Neural cell (in vitro differentiated cells): ENCODE results near the gene SLC7A1. TPM values are rescaled to one million over a fixed set of nuclear protein-coding genes. Genes with fewer than 3 reads are reported as not detected.

ENCODE experiments used
- H2AFZ ChIP-seq: fragments of 200-600, 300-800 bp; sonication (generic), shearing (Covaris generic); 2 replicates; pipeline ENCODE4 v1.6.0; 2014; ENCODE audit warnings: low read depth, mild to moderate bottlenecking, antibody characterized with exemption, low read length, moderate library complexity
- H3F3A ChIP-seq: fragments of 200-600 bp; shearing (Covaris generic); 2 replicates; pipeline ENCODE4 v1.6.1; 2016; ENCODE audit warnings: mild to moderate bottlenecking, moderate library complexity, mixed read lengths, antibody characterized with exemption, low read length; ENCODE audit not compliant: insufficient read depth, poor library complexity, severe bottlenecking
- H3K27ac ChIP-seq: fragments of 200-600, 300-800 bp; sonication (generic), shearing (Covaris generic); 2 replicates; pipeline ENCODE4 v1.5.1; 2014; ENCODE audit warnings: mild to moderate bottlenecking, low read length, moderate library complexity
- H3K27me3 ChIP-seq: fragments of 300-800, 200-600 bp; sonication (generic), shearing (Covaris generic); 2 replicates; pipeline ENCODE4 v1.6.0; 2014; ENCODE audit warnings: mild to moderate bottlenecking, low read depth, low read length, moderate library complexity; ENCODE audit not compliant: insufficient read depth
- H3K36me3 ChIP-seq: fragments of 300-800, 200-600 bp; sonication (generic), shearing (Covaris generic); 2 replicates; pipeline ENCODE4 v1.5.1; 2014; ENCODE audit warnings: mild to moderate bottlenecking, antibody characterized with exemption, low read length, moderate library complexity; ENCODE audit not compliant: insufficient read depth
- H3K4me2 ChIP-seq: fragments of 300-800, 200-600 bp; sonication (generic), shearing (Covaris generic); 2 replicates; pipeline ENCODE4 v1.6.0; 2014; ENCODE audit warnings: mild to moderate bottlenecking, low read length
- H3K4me3 ChIP-seq: fragments of 300-800, 200-600 bp; sonication (generic), shearing (Covaris generic); 2 replicates; pipeline ENCODE4 v1.5.1; 2014; ENCODE audit warnings: mild to moderate bottlenecking, low read length, moderate library complexity
- H3K79me2 ChIP-seq: fragments of 200-600 bp; shearing (Covaris generic); replicated peaks from 2 replicates; pipeline ENCODE4 v1.6.0; 2014; ENCODE audit warnings: mild to moderate bottlenecking, low read length, moderate library complexity; ENCODE audit not compliant: insufficient read depth
- H3K9ac ChIP-seq: fragments of 300-800, 200-600 bp; sonication (generic), shearing (Covaris generic); 2 replicates; pipeline ENCODE4 v1.6.1; 2016; ENCODE audit warnings: mild to moderate bottlenecking, low read length, mixed read lengths
- H3K9me2 ChIP-seq: fragments of 200-600 bp; shearing (Covaris generic); 2 replicates; pipeline ENCODE4 v1.6.1; 2016; ENCODE audit warnings: mild to moderate bottlenecking, low read length, mixed read lengths; ENCODE audit not compliant: insufficient read depth
- H3K9me3 ChIP-seq: fragments of 200-600, 300-800 bp; sonication (generic), shearing (Covaris generic); 2 replicates; pipeline ENCODE4 v1.6.1; 2016; ENCODE audit warnings: mild to moderate bottlenecking, mixed run types, low read length, moderate library complexity, mixed read lengths
- H4K20me1 ChIP-seq: fragments of 200-600 bp; shearing (Covaris generic); 2 replicates; pipeline ENCODE4 v1.6.1; 2016; ENCODE audit warnings: mild to moderate bottlenecking, mixed run types; ENCODE audit not compliant: insufficient read depth
- EP300 ChIP-seq: fragments of 450-650 bp; conservative IDR thresholded peaks from 2 replicates; pipeline ENCODE4 v1.6.1; 2014; ENCODE audit warnings: antibody characterized with exemption, mild to moderate bottlenecking, moderate library complexity; ENCODE audit not compliant: poor library complexity, severe bottlenecking
- EZH2 ChIP-seq: fragments of 200-600, 300-800 bp; shearing (Covaris generic), sonication (generic); IDR thresholded peaks from 2 replicates; pipeline ENCODE4 v1.6.1; 2014; ENCODE audit warnings: antibody characterized with exemption, low read length, borderline replicate concordance, mild to moderate bottlenecking; ENCODE audit not compliant: insufficient read depth, poor library complexity, severe bottlenecking
- MXI1 ChIP-seq: fragments of 450-650 bp; conservative IDR thresholded peaks from 2 replicates; pipeline ENCODE4 v1.6.1; 2014; ENCODE audit warnings: antibody characterized with exemption, mild to moderate bottlenecking; ENCODE audit not compliant: poor library complexity, severe bottlenecking
- POLR2AphosphoS5 ChIP-seq: IDR thresholded peaks from 2 replicates; pipeline ENCODE4 v1.6.1; 2012
- RAD21 ChIP-seq: fragments of 450-650 bp; conservative IDR thresholded peaks from 2 replicates; pipeline ENCODE4 v1.6.1; 2014; ENCODE audit warnings: antibody characterized with exemption, mild to moderate bottlenecking, moderate library complexity
- SMC3 ChIP-seq: fragments of 450-650 bp; conservative IDR thresholded peaks from 2 replicates; pipeline ENCODE4 v1.6.1; 2014; ENCODE audit warnings: antibody characterized with exemption, mild to moderate bottlenecking, moderate library complexity; ENCODE audit not compliant: poor library complexity
- TAF1 ChIP-seq: IDR thresholded peaks from 2 replicates; pipeline ENCODE4 v1.6.1; 2012; ENCODE audit warnings: low read depth
- polyA plus RNA-seq: library from polyadenylated mRNA; depleted of rRNA; stranded (reverse); fragments of >200 nt; gene quantifications from 2 replicates; pipeline ENCODE4 v1.2.3, GENCODE V29; 2014
- TF ChIP-seq, protein P1 (sequence below): fragments of 450-650 bp; IDR thresholded peaks from 2 replicates; pipeline ENCODE4 v1.5.1; 2014; ENCODE audit warnings: antibody characterized with exemption, mild to moderate bottlenecking, moderate library complexity; ENCODE audit not compliant: poor library complexity, severe bottlenecking
- TF ChIP-seq, protein P2 (sequence below): IDR thresholded peaks from 2 replicates; pipeline ENCODE4 v1.6.1; 2012; ENCODE audit warnings: borderline replicate concordance

The SLC7A1 gene
- polyA plus RNA-seq, 1 donor from 2014 or later: 2.6 TPM

- peaks cover 7% of the 10 kb centered on the region for H3K9me3 ChIP-seq
- H3K79me2 ChIP-seq: peaks cover 3% of the 10 kb centered on the region
- H3K4me3 ChIP-seq: no peak overlapping the region
- H4K20me1 ChIP-seq: no peaks in the 10 kb centered on the region
- H3F3A ChIP-seq: no peaks in the 10 kb centered on the region
- no peaks in the 10 kb centered on the region for H3K27me3 ChIP-seq
- no peak overlapping the region for H3K9ac ChIP-seq
- TF ChIP-seq MXI1 (no peak), EZH2 (no peak), RAD21 (no peak), EP300 (no peak), POLR2AphosphoS5 (no peak), SMC3 (no peak), TAF1 (no peak)
- TF ChIP-seq, protein P1, sequence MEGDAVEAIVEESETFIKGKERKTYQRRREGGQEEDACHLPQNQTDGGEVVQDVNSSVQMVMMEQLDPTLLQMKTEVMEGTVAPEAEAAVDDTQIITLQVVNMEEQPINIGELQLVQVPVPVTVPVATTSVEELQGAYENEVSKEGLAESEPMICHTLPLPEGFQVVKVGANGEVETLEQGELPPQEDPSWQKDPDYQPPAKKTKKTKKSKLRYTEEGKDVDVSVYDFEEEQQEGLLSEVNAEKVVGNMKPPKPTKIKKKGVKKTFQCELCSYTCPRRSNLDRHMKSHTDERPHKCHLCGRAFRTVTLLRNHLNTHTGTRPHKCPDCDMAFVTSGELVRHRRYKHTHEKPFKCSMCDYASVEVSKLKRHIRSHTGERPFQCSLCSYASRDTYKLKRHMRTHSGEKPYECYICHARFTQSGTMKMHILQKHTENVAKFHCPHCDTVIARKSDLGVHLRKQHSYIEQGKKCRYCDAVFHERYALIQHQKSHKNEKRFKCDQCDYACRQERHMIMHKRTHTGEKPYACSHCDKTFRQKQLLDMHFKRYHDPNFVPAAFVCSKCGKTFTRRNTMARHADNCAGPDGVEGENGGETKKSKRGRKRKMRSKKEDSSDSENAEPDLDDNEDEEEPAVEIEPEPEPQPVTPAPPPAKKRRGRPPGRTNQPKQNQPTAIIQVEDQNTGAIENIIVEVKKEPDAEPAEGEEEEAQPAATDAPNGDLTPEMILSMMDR: no peak
- TF ChIP-seq, protein P2, sequence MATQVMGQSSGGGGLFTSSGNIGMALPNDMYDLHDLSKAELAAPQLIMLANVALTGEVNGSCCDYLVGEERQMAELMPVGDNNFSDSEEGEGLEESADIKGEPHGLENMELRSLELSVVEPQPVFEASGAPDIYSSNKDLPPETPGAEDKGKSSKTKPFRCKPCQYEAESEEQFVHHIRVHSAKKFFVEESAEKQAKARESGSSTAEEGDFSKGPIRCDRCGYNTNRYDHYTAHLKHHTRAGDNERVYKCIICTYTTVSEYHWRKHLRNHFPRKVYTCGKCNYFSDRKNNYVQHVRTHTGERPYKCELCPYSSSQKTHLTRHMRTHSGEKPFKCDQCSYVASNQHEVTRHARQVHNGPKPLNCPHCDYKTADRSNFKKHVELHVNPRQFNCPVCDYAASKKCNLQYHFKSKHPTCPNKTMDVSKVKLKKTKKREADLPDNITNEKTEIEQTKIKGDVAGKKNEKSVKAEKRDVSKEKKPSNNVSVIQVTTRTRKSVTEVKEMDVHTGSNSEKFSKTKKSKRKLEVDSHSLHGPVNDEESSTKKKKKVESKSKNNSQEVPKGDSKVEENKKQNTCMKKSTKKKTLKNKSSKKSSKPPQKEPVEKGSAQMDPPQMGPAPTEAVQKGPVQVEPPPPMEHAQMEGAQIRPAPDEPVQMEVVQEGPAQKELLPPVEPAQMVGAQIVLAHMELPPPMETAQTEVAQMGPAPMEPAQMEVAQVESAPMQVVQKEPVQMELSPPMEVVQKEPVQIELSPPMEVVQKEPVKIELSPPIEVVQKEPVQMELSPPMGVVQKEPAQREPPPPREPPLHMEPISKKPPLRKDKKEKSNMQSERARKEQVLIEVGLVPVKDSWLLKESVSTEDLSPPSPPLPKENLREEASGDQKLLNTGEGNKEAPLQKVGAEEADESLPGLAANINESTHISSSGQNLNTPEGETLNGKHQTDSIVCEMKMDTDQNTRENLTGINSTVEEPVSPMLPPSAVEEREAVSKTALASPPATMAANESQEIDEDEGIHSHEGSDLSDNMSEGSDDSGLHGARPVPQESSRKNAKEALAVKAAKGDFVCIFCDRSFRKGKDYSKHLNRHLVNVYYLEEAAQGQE: no peak
- H3K36me3 ChIP-seq: no peaks in the 10 kb centered on the region
- no peak overlapping the region for H3K4me2 ChIP-seq
- no peaks in the 10 kb centered on the region for H3K9me2 ChIP-seq
- no peak overlapping the region for H2AFZ ChIP-seq
- H3K27ac ChIP-seq: no peak overlapping the region
These were observed 31.5 kb downstream of the SLC7A1 start for GRCh38 chr13:29563941-29564340.

DNA sequence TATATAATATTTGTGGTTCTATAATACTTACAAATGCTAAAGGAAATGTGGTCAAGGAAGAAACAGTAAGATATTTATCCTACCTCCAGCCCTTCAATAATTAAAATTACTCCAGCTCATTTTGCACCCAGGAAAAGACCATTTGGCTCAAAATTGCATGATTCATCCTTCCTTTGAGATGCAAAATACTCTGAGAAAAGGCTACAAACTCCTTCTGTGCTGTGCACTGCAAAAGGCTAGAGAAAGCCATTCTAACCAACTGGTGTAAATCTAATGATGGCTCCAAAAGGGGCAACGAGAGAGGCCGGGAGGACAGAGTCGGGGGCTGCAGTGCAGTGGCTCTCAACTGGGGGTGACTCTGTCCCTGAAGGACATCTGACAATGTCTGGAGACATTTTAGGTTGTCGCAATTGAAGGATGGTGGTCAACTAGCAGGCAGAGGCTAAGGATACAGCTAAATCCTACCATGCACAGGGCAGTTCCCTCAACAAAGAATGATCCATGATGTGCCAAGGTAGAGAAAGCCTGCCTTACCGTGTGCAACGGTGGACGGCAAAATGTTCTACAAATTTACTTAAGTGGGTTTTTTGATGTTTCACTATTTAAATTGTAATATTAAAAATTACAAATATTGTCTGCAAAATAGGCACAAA is 32.6 kb downstream of the SLC7A1 start:
- H3K27me3 ChIP-seq: no peaks in the 10 kb centered on the region
- no peak overlapping the region for H2AFZ ChIP-seq
- H4K20me1 ChIP-seq: no peaks in the 10 kb centered on the region
- H3K79me2 ChIP-seq: peaks cover 3% of the 10 kb centered on the region
- TF ChIP-seq EZH2: no peak
- no peak for TF ChIP-seq RAD21
- TF ChIP-seq TAF1: no peak
- no peak for TF ChIP-seq POLR2AphosphoS5
- no peak for TF ChIP-seq SMC3
- TF ChIP-seq, protein P1: no peak
- TF ChIP-seq, protein P2: no peak
- TF ChIP-seq MXI1: no peak
- TF ChIP-seq EP300: no peak
- H3F3A ChIP-seq: no peaks in the 10 kb centered on the region
- no peaks in the 10 kb centered on the region for H3K9me2 ChIP-seq
- peaks cover 7% of the 10 kb centered on the region for H3K9me3 ChIP-seq
- H3K4me3 ChIP-seq: no peak overlapping the region
- no peaks in the 10 kb centered on the region for H3K36me3 ChIP-seq
- H3K27ac ChIP-seq: no peak overlapping the region
- H3K4me2 ChIP-seq: no peak overlapping the region
- no peak overlapping the region for H3K9ac ChIP-seq
